PC-3 (cell line): ENCODE results near the gene MTTP.

Source experiments
- EZH2 ChIP-seq: fragments of 300-600 bp; sonication (generic); IDR thresholded peaks from one replicate; pipeline ENCODE4 v1.6.1; 2017; ENCODE audit warnings: antibody characterized with exemption, mild to moderate bottlenecking, low read length; ENCODE audit not compliant: unreplicated experiment
- EZH2phosphoT487 ChIP-seq: fragments of 300-600 bp; sonication (generic); IDR thresholded peaks from 2 replicates; pipeline ENCODE4 v1.6.1; 2018; ENCODE audit warnings: mild to moderate bottlenecking, antibody characterized with exemption, low read length, borderline replicate concordance
- TF ChIP-seq, protein P1 (sequence below): fragments of 300-600 bp; sonication (generic); conservative IDR thresholded peaks from 2 replicates; pipeline ENCODE4 v1.5.1; 2017; ENCODE audit warnings: antibody characterized with exemption, low read depth, mild to moderate bottlenecking, low read length

DNA sequence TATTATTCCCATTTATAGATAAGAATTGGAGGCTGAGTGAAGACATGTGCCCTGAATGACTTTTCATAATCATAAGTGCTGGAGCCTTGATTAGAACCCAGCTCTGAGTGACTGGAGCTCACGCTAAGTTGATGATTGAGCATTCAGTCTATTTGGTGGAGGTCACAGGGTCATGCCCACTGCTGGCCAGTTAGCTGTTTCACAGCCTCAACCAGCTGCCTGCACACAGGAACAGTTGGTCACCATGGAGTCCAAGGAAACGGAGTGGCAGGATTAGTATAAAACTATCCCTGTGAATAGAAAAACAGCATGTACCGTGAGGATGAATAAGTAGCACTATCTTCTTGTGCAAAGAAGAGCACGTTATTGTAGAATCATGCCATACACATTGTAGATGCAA lies 84.0 kb downstream of the MTTP start:
- TF ChIP-seq, protein P1, sequence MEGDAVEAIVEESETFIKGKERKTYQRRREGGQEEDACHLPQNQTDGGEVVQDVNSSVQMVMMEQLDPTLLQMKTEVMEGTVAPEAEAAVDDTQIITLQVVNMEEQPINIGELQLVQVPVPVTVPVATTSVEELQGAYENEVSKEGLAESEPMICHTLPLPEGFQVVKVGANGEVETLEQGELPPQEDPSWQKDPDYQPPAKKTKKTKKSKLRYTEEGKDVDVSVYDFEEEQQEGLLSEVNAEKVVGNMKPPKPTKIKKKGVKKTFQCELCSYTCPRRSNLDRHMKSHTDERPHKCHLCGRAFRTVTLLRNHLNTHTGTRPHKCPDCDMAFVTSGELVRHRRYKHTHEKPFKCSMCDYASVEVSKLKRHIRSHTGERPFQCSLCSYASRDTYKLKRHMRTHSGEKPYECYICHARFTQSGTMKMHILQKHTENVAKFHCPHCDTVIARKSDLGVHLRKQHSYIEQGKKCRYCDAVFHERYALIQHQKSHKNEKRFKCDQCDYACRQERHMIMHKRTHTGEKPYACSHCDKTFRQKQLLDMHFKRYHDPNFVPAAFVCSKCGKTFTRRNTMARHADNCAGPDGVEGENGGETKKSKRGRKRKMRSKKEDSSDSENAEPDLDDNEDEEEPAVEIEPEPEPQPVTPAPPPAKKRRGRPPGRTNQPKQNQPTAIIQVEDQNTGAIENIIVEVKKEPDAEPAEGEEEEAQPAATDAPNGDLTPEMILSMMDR: no peak
- TF ChIP-seq EZH2: no peak
- TF ChIP-seq EZH2phosphoT487: no peak
